ENCODE data around the gene KMT2C. TPM values are rescaled to one million over a fixed set of nuclear protein-coding genes. Genes with fewer than 3 reads are reported as not detected.
"Not testable (repeated sequence)": the region's sequence is repeated elsewhere in the genome, so short reads cannot be mapped to it uniquely, and the experiment has no call there.

KMT2C gene
- total RNA-seq, 1 experiment from 2014 or later, result 14.6 TPM

- in situ Hi-C loops (cut with HindIII; ENCODE audit: low pct_unique_long_range_greater_than_20kb, low sequenced_read_pairs); DNase-seq (ENCODE audit: low read depth, low spot score): not testable (repeated sequence)
Observed at GRCh38 chr7:152380931-152381578, 54.7 kb downstream of the KMT2C start.

GRCh38 chr7:152378497-152378896 lies 57.3 kb downstream of the KMT2C start:
- in situ Hi-C loops (cut with HindIII; ENCODE audit: low pct_unique_long_range_greater_than_20kb, low sequenced_read_pairs); DNase-seq (ENCODE audit: low read depth, low spot score): not testable (repeated sequence)

DNA sequence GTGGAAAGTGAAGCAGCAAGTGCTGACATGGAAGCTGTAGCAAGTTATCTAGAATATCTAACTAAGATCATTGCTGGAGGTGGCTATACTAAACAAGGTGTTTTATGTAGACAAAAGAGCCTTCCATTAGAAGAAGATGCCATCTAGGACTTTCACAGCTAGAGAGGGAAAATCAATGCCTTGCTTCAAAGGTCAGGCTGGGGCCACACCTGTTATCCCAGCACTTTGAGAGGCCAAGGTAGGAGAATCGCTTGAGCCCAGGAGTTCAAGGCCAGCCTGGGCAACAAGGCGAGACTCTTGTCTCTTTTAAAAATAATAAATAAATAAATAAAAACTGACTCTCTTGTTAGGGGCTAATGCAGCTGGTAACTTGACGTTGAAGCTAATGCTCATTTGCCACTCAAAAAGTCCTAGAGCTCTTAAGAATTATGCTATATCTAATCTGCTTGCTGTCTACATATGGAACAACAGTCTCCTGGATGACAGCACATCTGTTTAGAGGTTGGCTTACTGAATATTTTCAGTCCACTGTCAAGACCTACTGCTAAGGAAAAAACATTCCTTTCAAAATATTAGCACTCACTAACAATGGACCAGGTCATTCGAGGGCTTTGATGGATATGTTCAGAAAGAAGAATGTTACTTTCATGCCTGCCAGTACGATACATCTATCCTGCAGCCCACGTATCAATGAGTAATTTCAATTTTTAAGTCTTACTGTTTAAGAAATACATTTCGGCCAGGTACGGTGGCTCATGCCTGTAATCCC lies 58.9 kb downstream of the KMT2C start:
- in situ Hi-C loops (cut with HindIII; ENCODE audit: low pct_unique_long_range_greater_than_20kb, low sequenced_read_pairs); DNase-seq (ENCODE audit: low read depth, low spot score): not testable (repeated sequence)

DNA sequence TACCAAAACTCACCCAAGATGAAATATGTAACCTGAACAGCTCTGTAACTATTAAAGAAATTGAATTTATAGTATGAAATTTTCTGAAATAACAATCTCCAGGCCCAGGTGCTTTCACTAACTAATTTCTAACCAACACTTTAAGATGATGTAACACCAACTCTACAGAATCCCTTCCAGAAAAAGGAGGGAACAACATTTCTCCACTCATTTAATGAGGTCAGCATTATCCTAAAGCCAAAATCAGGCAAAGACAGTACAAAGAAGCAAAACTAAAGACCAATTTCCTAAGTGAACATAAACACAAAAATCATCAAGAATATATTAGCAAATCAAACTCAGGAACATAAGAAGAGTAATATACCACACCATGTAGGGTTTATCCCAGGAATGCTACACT lies 65.5 kb downstream of the KMT2C start:
- no peak for DNase-seq (ENCODE audit: low read depth, low spot score)
- in situ Hi-C loops (cut with HindIII; ENCODE audit: low pct_unique_long_range_greater_than_20kb, low sequenced_read_pairs), result no loop called here

DNA sequence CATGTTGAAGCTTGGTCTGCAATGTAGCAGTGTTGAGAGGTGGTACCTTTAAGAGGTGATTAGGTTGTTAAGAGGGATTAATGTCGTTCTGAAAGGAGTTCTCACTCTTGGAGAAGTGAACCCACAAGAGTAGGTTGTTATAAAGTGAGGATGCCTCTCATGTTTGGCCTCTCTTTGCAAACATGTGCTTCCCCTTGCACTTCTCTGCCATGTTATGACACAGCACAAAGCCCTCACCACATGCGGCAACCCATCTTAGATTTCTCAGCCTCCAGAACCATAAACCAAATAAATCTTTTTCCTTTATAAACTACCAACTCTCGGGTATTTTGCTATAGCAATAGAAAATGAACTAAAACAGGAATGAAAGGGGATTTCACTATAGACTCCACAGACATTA lies 66.3 kb downstream of the KMT2C start:
- in situ Hi-C loops (cut with HindIII; ENCODE audit: low pct_unique_long_range_greater_than_20kb, low sequenced_read_pairs), result no loop called here
- no peak for DNase-seq (ENCODE audit: low read depth, low spot score)

DNA sequence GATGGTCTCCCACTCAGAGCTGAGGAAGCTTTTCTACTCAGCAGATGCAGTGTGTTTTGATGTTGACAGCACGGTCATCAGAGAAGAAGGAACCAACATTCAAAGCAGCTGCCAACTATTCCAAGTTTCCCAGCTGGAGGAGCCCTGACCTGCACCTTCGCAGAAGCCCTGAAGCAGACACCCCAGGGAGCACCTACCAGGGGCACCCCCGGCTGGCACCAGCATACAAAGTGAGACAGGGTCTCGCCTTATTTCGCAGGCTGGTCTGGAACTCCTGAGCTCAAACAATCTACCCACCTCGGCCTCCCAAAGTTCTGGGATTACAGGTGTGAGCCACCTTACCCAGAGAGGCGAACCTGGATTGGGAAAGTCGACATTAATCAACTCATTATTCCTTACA lies 68.6 kb downstream of the KMT2C start:
- in situ Hi-C loops (cut with HindIII; ENCODE audit: low pct_unique_long_range_greater_than_20kb, low sequenced_read_pairs), result no loop called here
- DNase-seq (ENCODE audit: low read depth, low spot score), result no peak

GRCh38 chr7:152366662-152367061 lies 69.1 kb downstream of the KMT2C start:
- no peak for DNase-seq (ENCODE audit: low read depth, low spot score)
- in situ Hi-C loops (cut with HindIII; ENCODE audit: low pct_unique_long_range_greater_than_20kb, low sequenced_read_pairs), result no loop called here

- in situ Hi-C loops (cut with HindIII; ENCODE audit: low pct_unique_long_range_greater_than_20kb, low sequenced_read_pairs), result no loop called here
- no peak for DNase-seq (ENCODE audit: low read depth, low spot score)
Observed at GRCh38 chr7:152365982-152366603, 69.7 kb downstream of the KMT2C start.

- in situ Hi-C loops (cut with HindIII; ENCODE audit: low pct_unique_long_range_greater_than_20kb, low sequenced_read_pairs), result no loop called here
- DNase-seq (ENCODE audit: low read depth, low spot score), result no peak
Observed at GRCh38 chr7:152363798-152364197, 72.0 kb downstream of the KMT2C start.

DNA sequence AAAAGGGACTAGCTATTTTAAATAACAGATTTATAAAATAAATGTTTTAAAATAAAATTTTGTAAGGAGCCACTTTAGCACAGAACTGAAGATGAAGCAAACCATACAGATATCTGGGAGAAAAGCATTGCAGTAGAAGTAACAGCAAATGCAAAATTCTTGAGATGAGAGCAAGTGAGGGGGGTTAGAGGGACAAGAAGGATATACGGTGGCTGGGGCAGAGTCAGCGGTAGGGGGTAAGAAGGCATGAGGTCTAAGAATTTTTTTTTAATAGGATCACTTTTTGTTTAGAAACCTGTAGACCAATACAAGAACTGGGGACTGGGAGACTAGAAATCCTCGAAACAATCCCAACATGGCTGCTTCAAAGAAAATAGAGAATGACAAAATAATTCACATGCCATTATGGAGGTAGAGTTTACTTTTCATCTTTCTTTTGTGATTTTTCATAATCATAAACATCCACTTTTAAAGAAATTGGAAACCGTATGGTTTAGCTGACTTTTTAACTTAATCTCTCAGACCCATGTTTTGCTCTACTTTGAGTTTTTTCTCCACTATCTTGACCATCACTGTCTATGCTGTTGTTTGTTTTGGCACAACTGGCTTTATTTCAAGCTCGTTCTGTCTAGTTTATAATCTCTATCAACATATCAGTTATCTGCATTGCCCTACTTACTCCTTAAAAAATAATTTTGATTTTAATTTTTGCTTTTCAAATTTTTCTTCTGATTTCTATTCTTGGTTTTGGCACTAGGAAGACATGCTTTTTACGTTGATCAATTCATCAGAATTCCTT lies 73.5 kb downstream of the KMT2C start:
- no peak for DNase-seq (ENCODE audit: low read depth, low spot score)
- in situ Hi-C loops (cut with HindIII; ENCODE audit: low pct_unique_long_range_greater_than_20kb, low sequenced_read_pairs), result no loop called here

DNA sequence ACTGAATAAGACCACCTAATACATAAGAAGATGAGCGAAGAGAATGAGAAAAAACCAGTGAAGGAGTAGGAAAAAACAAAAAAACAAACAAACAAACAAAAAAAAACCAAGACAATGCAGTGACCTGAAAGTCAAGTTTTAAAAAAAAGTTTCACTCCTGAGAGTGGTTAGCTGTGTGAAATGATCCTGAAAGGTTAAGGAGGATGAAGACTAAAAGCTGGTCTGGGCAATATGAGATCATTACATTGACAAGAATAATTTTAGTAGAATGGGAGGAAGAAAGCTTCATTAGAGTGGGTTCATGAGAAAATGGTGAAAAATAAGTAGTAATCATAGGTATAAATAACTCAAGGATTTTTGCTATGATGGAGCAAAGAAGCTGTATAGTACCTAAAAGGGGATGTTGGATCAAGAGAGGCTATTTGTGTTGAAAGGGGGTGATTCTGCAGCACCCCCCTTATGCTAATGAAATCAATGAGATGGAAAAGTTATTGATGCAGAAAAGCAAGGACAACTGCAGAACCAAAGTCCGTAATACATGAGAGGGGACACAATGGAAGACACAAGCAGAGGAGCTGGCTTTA lies 80.2 kb downstream of the KMT2C start:
- in situ Hi-C loops (cut with HindIII; ENCODE audit: low pct_unique_long_range_greater_than_20kb, low sequenced_read_pairs), result no loop called here
- DNase-seq (ENCODE audit: low read depth, low spot score), result no peak

GRCh38 chr7:152354061-152354460 lies 81.7 kb downstream of the KMT2C start:
- in situ Hi-C loops (cut with HindIII; ENCODE audit: low pct_unique_long_range_greater_than_20kb, low sequenced_read_pairs), result no loop called here
- DNase-seq (ENCODE audit: low read depth, low spot score), result no peak

DNA sequence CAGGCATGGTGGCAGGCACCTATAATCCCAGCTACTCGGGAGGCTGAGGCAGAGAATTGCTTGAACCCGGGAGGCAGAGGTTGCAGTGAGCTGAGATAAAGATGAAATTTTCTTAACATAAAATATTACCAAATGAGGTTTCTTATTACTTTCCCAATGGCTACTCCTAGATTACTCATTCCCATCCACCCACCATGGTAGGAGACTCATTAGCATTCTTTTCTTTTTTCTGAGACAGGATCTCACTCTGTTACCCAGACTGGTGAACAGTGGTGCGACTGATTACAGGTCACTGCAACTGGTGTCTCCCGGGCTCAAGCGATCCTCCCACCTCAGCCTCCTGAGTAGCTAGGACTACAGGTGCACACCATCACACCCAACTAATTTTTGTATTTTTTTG lies 82.5 kb downstream of the KMT2C start:
- DNase-seq (ENCODE audit: low read depth, low spot score); in situ Hi-C loops (cut with HindIII; ENCODE audit: low pct_unique_long_range_greater_than_20kb, low sequenced_read_pairs): not testable (repeated sequence)

DNA sequence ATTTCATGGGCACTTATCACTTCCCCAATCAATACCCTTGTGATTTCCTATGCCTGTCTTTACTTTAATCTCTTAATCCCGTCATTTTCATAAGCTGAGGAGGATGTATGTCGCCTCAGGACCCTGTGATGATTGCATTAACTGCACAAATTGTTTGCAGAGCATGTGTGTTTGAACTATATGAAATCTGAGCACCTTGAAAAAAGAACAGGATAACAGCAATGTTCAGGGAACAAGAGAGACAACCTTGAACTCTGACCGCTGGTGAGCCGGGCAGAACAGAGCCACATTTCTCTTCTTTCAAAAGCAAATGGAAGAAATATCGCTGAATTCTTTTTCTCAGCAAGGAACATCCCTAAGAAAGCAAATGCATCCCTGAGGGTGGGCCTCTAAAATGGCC lies 84.1 kb downstream of the KMT2C start:
- in situ Hi-C loops (cut with HindIII; ENCODE audit: low pct_unique_long_range_greater_than_20kb, low sequenced_read_pairs); DNase-seq (ENCODE audit: low read depth, low spot score): not testable (repeated sequence)

DNA sequence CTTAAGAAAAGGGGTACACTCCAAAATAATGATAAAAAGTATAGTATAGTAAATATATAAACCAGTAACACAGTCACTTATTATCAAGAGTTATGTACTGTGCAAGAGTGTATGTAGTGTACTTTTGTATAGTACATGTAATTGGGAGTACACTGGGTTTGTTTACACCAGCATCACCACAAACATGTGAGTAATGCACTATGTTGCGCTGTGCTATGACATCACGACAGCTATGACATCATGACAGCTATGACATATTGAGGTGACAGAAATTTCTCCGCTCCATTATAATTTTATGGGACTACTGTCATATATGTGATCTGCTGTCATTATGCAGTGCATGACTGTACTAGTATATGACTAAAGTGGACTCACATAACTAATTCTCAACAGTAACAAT lies 84.6 kb downstream of the KMT2C start:
- in situ Hi-C loops (cut with HindIII; ENCODE audit: low pct_unique_long_range_greater_than_20kb, low sequenced_read_pairs), result no loop called here

GRCh38 chr7:152347888-152348287 lies 87.9 kb downstream of the KMT2C start:
- no peak for DNase-seq (ENCODE audit: low read depth, low spot score)
- in situ Hi-C loops (cut with HindIII; ENCODE audit: low pct_unique_long_range_greater_than_20kb, low sequenced_read_pairs), result no loop called here

More for the DNA sequence above, 84.6 kb downstream of the KMT2C start:
- DNase-seq (ENCODE audit: low read depth, low spot score), result no peak

DNA sequence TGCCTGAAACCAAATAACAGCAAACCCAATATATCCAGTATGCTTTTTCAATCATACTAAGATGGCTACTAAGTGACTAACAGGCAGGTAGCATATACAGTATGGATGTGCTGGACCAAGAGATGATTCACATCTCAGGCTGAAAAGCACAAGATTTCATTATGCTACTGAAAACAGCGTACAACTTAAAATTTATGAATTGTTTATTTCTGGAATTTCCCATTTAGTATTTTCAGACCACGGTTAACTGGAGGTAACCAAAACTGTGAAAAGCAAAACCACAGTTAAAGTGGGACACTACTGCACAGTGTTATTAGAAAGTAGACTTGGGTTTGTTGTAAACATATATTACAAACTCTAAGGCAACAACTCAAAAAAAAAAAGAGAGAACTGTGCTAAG lies 91.5 kb downstream of the KMT2C start:
- DNase-seq (ENCODE audit: low read depth, low spot score), result no peak
- in situ Hi-C loops (cut with HindIII; ENCODE audit: low pct_unique_long_range_greater_than_20kb, low sequenced_read_pairs), result no loop called here

DNA sequence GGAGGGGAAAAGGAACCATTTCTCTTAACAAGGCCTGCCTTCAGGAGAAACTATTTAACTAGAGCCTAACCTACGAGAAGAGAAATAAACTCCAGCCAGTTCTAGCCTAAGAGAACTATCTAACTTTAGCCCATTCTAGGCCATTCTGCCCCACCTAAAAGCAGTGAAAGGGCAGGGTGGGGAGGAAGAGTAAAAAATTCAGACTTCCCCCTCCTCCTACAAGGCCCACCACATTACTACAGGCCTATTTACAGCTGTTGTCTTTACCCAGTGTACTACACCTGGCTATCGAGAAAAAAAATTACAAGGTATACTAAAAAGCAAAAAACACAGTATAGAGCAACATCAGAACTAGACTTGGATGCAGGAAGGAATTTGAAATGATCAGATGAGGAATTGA lies 93.0 kb downstream of the KMT2C start:
- in situ Hi-C loops (cut with HindIII; ENCODE audit: low pct_unique_long_range_greater_than_20kb, low sequenced_read_pairs), result no loop called here
- DNase-seq (ENCODE audit: low read depth, low spot score), result no peak

Data from SK-MEL-5 (cell line).